SU-DHL-6 (cell line): ENCODE data around the gene PPP1R13L.

ENCODE experiments used
- CTCF ChIP-seq: fragments of 200-600 bp; sonication (generic); IDR thresholded peaks from one replicate; pipeline ENCODE4 v1.5.1; 2017; ENCODE audit warnings: antibody characterized with exemption, mild to moderate bottlenecking, low read length, moderate library complexity; ENCODE audit not compliant: insufficient read depth, poor library complexity, severe bottlenecking
- EZH2phosphoT487 ChIP-seq: fragments of 200-600 bp; sonication (generic), shearing (Covaris generic); conservative IDR thresholded peaks from 2 replicates; pipeline ENCODE4 v1.6.1; 2018; ENCODE audit warnings: mild to moderate bottlenecking, antibody characterized with exemption, low read length, moderate library complexity, mixed read lengths

DNA sequence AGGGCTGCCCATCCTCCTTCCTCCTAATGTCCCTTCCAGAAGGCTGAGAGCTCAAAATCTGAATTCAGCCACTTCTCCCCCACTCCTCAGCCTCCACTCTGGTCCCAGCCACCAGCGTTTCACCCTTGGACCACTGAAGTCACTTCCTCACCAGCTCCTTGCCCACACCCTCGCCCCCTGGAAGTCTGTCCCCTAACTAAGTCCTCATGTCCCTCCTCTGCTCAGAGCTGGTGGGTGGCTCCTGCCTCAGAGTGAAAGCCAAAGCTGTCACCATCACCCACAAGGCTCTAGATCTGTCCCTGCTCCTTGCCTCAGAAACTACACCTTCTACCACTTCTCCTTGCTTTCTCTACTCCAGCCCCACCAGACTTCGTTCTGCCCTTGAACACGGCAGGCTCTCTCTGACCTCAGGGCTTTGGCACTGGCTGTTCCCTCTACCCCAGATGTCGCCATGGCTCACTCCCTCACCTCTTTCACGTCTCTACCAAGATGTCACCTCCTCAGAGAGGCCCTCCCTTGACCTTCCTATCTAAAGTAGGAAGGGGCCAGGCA is 17.2 kb upstream of the PPP1R13L start:
- TF ChIP-seq CTCF = no peak
- no peak for TF ChIP-seq EZH2phosphoT487
